GM12892 (cell line): ENCODE data around the gene PRDM15.

ENCODE experiments used
- POLR2A ChIP-seq: IDR thresholded peaks from 2 replicates; pipeline ENCODE4 v1.6.1; 2011; ENCODE audit warnings: low read depth, low read length, control low read depth
- POLR2AphosphoS5 ChIP-seq: IDR thresholded peaks from 2 replicates; pipeline ENCODE4 v1.6.1; 2011; ENCODE audit warnings: low read depth, low read length, control low read depth
- TAF1 ChIP-seq: IDR thresholded peaks from 2 replicates; pipeline ENCODE4 v1.6.1; 2011; ENCODE audit warnings: low read depth, mild to moderate bottlenecking, control low read depth, low read length, borderline replicate concordance

- TF ChIP-seq POLR2A (no peak), POLR2AphosphoS5 (no peak), TAF1 (no peak)
Measured at GRCh38 chr21:41846536-41846935, 32.6 kb downstream of the PRDM15 start.
